Esophagus squamous epithelium (tissue), 4 donors: ENCODE measurements around the gene IL17RD.

ENCODE experiments used
- POLR2A ChIP-seq, 4 donors: fragments of 450-650 bp; IDR thresholded peaks; one replicate each; pipeline ENCODE4 v1.6.1; 2017; ENCODE audit warnings: antibody characterized with exemption in 4 of 4, mild to moderate bottlenecking in 4 of 4, moderate library complexity in 3 of 4
- TF ChIP-seq, protein P1 (sequence below), 6 experiments: fragments of 450-650 bp in 4 of 6; fragments of 200-600 bp in 2 of 6; sonication (generic) in 2 of 6; IDR thresholded peaks; one replicate each; pipeline ENCODE4 v1.5.1; 2016 to 2019; ENCODE audit warnings: antibody characterized with exemption in 6 of 6, mild to moderate bottlenecking in 4 of 6, moderate library complexity in 4 of 6

DNA sequence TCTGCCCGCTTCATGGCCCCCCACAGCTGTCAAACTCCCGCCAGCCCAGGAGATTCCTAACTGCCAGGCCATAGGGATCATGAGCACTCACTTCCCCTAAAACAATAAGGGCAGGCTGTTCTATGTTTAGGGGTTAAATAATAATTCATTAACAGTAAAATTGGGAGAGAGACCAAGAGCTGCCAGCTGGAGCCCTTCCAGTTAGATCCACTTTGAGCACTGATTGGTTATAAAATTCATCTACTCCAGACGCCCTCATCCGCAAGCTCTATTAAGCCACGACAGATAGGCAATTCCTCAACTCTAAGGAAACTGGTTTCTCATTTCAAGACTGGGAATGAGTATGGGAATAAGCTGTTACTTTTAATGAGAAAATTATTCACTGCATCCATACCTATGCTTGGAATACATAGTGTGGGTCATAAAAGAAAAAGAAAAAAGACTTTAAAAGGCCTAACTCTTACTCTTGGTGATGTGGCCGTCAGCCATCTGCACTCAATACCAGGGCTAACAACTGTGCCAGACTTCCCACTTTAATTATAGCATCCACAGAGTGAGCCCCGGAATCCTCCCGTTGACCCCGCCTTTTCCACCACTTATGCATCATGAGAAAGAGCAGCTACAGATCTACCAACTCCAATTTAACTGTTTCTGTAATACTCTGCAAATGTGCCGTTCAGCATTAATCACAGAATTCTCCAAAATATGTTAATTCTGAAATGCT lies 44.5 kb downstream of the IL17RD start:
- TF ChIP-seq, protein P1, sequence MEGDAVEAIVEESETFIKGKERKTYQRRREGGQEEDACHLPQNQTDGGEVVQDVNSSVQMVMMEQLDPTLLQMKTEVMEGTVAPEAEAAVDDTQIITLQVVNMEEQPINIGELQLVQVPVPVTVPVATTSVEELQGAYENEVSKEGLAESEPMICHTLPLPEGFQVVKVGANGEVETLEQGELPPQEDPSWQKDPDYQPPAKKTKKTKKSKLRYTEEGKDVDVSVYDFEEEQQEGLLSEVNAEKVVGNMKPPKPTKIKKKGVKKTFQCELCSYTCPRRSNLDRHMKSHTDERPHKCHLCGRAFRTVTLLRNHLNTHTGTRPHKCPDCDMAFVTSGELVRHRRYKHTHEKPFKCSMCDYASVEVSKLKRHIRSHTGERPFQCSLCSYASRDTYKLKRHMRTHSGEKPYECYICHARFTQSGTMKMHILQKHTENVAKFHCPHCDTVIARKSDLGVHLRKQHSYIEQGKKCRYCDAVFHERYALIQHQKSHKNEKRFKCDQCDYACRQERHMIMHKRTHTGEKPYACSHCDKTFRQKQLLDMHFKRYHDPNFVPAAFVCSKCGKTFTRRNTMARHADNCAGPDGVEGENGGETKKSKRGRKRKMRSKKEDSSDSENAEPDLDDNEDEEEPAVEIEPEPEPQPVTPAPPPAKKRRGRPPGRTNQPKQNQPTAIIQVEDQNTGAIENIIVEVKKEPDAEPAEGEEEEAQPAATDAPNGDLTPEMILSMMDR (IDR thresholded peaks at IDR 0.05), result no peak
- no peak for TF ChIP-seq POLR2A (IDR thresholded peaks at IDR 0.05)
